ENCODE data around the gene TMEM140. TPM values are rescaled to one million over a fixed set of nuclear protein-coding genes. Genes with fewer than 3 reads are reported as not detected.
A peak's percentile ranks its signal among the peaks of the same experiment; 100 is the strongest.

TMEM140 gene
- total RNA-seq, 6 experiments from 2014 or later, result 0.47 to 2.2 (median 1.6) TPM

- H3K4me3 Mint-ChIP-seq, result peak overlapping the region; percentile 20; the same call in 1 of the 2 replicates
- no peak for DNase-seq
- H3K9me3 Mint-ChIP-seq, result no peaks in the 10 kb centered on the region
- H3K27me3 Mint-ChIP-seq (ENCODE audit: insufficient read depth), result peaks cover 3% of the 10 kb centered on the region; the same call in 1 of the 2 replicates
- peaks cover 42% of the 10 kb centered on the region for H3K4me1 Mint-ChIP-seq (ENCODE audit: low read depth)
- no peak for TF ChIP-seq CTCF (IDR thresholded peaks at IDR 0.05)
- no peak overlapping the region; the same call in 1 of the 2 replicates for H3K27ac Mint-ChIP-seq
- peaks cover 54% of the 10 kb centered on the region for H3K36me3 Mint-ChIP-seq (ENCODE audit: low read depth)
Observed at GRCh38 chr7:135168001-135168400, 20.1 kb downstream of the TMEM140 start.

- TF ChIP-seq CTCF (IDR thresholded peaks at IDR 0.05), result no peak
- Mint-ChIP-seq H3K4me1 (ENCODE audit: low read depth) (peaks cover 42% of the 10 kb centered on the region), H3K36me3 (ENCODE audit: low read depth) (peaks cover 54% of the 10 kb centered on the region), H3K27ac (peak overlapping the region; percentile 94), H3K4me3 (peak overlapping the region; percentile 97), H3K27me3 (ENCODE audit: insufficient read depth) (peaks cover 3% of the 10 kb centered on the region; the same call in 1 of the 2 replicates), H3K9me3 (no peaks in the 10 kb centered on the region)
- DNase-seq, result no peak
Observed at GRCh38 chr7:135168489-135169140, 20.7 kb downstream of the TMEM140 start.

GRCh38 chr7:135169141-135169963, 21.5 kb downstream of the TMEM140 start:
- Mint-ChIP-seq H3K36me3 (ENCODE audit: low read depth) (peaks cover 47% of the 10 kb centered on the region), H3K27me3 (ENCODE audit: insufficient read depth) (peaks cover 3% of the 10 kb centered on the region; the same call in 1 of the 2 replicates), H3K27ac (peak overlapping the region; percentile 94), H3K4me3 (peak overlapping the region; percentile 97), H3K9me3 (no peaks in the 10 kb centered on the region), H3K4me1 (ENCODE audit: low read depth) (peaks cover 42% of the 10 kb centered on the region)
- peak; percentile 72 for TF ChIP-seq CTCF (IDR thresholded peaks at IDR 0.05)
- DNase-seq, result peak; percentile 48

GRCh38 chr7:135169964-135170273, 22.0 kb downstream of the TMEM140 start:
- H3K27me3 Mint-ChIP-seq (ENCODE audit: insufficient read depth), result peaks cover 3% of the 10 kb centered on the region; the same call in 1 of the 2 replicates
- peak; percentile 15 for DNase-seq
- H3K4me3 Mint-ChIP-seq, result peak overlapping the region; percentile 97
- TF ChIP-seq CTCF (IDR thresholded peaks at IDR 0.05), result no peak
- peaks cover 45% of the 10 kb centered on the region for H3K36me3 Mint-ChIP-seq (ENCODE audit: low read depth)
- H3K9me3 Mint-ChIP-seq, result no peaks in the 10 kb centered on the region
- peak overlapping the region; percentile 94 for H3K27ac Mint-ChIP-seq
- H3K4me1 Mint-ChIP-seq (ENCODE audit: low read depth), result peaks cover 42% of the 10 kb centered on the region

GRCh38 chr7:135170274-135170997, 22.6 kb downstream of the TMEM140 start, which contains the start of gene CYREN:
Gene CYREN, minus strand, starts transcription at chr7:135170707. Its CDS starts 1,785 bp downstream, at chr7:135168922.
- peak; percentile 75 for TF ChIP-seq CTCF (IDR thresholded peaks at IDR 0.05)
- Mint-ChIP-seq H3K4me3 (peak within 1 kb of the TSS; percentile 97), H3K27ac (peak within 1 kb of the TSS; percentile 96), H3K36me3 (ENCODE audit: low read depth) (peaks cover 40% of the 10 kb centered on the region), H3K4me1 (ENCODE audit: low read depth) (peaks cover 42% of the 10 kb centered on the region), H3K9me3 (no peaks in the 10 kb centered on the region), H3K27me3 (ENCODE audit: insufficient read depth) (peaks cover 3% of the 10 kb centered on the region; the same call in 1 of the 2 replicates)
- DNase-seq, result peak; percentile 91
